ENCODE data around the gene DTD1.

- no peak for TF ChIP-seq CTCF (IDR thresholded peaks at IDR 0.05)
- no peak for TF ChIP-seq MXI1 (IDR thresholded peaks at IDR 0.05; ENCODE audit: low read depth, low read length)
- TF ChIP-seq PBX3 (IDR thresholded peaks at IDR 0.05) = no peak
- no peak for TF ChIP-seq SMC3 (IDR thresholded peaks at IDR 0.05; ENCODE audit: low read depth, low read length)
- no peak for TF ChIP-seq GABPA (IDR thresholded peaks at IDR 0.05; ENCODE audit: low read depth)
- TF ChIP-seq TAF1 (IDR thresholded peaks at IDR 0.05; ENCODE audit: borderline replicate concordance, low read depth, low read length) = no peak
- no peak for TF ChIP-seq CHD2 (IDR thresholded peaks at IDR 0.05; ENCODE audit: low read length, partially characterized antibody)
- TF ChIP-seq EZH2phosphoT487 (IDR thresholded peaks at IDR 0.05; ENCODE audit: borderline replicate concordance, low read depth) = no peak
- TF ChIP-seq FOXJ3 (CRISPR knock-in tag; IDR thresholded peaks at IDR 0.05) = no peak
- no peak for TF ChIP-seq MAX (IDR thresholded peaks at IDR 0.05; ENCODE audit: low read depth)
- TF ChIP-seq REST (IDR thresholded peaks at IDR 0.05; ENCODE audit: low read depth, low read length) = no peak
- TF ChIP-seq YY1 (IDR thresholded peaks at IDR 0.05; ENCODE audit: low read depth) = no peak
- TF ChIP-seq POLR2AphosphoS5 (IDR thresholded peaks at IDR 0.05; ENCODE audit: low read depth, low read length) = no peak
- TF ChIP-seq RFX5 (IDR thresholded peaks at IDR 0.05; ENCODE audit: low read length) = no peak
Observed at GRCh38 chr20:18796282-18796833, 208.5 kb downstream of the DTD1 start.
